Fibroblast of skin of scalp (primary cell): ENCODE results near the gene SYNGAP1.
"Not testable (repeated sequence)": the region's sequence is repeated elsewhere in the genome, so short reads cannot be mapped to it uniquely, and the experiment has no call there.

Experiments used
- DNase-seq: peaks from one replicate; pipeline ENCODE4 v3.0.0-alpha.2; 2013

Gene SYNGAP1

GRCh38 chr6:33481192-33481591 is 61.3 kb downstream of the SYNGAP1 start:
- no peak for DNase-seq

GRCh38 chr6:33482620-33483019 is 62.8 kb downstream of the SYNGAP1 start:
- not testable (repeated sequence) for DNase-seq

- DNase-seq: no peak
Measured at GRCh38 chr6:33483678-33484077, 63.8 kb downstream of the SYNGAP1 start.

GRCh38 chr6:33484673-33485262 is 64.9 kb downstream of the SYNGAP1 start:
- not testable (repeated sequence) for DNase-seq

GRCh38 chr6:33485680-33486079 is 65.8 kb downstream of the SYNGAP1 start:
- DNase-seq: not testable (repeated sequence)

- DNase-seq: no peak
Measured at GRCh38 chr6:33488339-33488738, 68.5 kb downstream of the SYNGAP1 start.

- no peak for DNase-seq
Measured at GRCh38 chr6:33490198-33490597, 70.3 kb downstream of the SYNGAP1 start.

- DNase-seq: no peak
Measured at GRCh38 chr6:33490621-33491020, 70.8 kb downstream of the SYNGAP1 start.

GRCh38 chr6:33492093-33492492 is 72.2 kb downstream of the SYNGAP1 start:
- DNase-seq: no peak

- DNase-seq: no peak
Measured at GRCh38 chr6:33497157-33497556, 77.3 kb downstream of the SYNGAP1 start.

GRCh38 chr6:33502486-33502885 is 82.6 kb downstream of the SYNGAP1 start:
- DNase-seq: no peak

GRCh38 chr6:33504486-33504885 is 84.6 kb downstream of the SYNGAP1 start:
- DNase-seq: no peak
